HG03432 (cell line): ENCODE results near the gene FCER1G.
A peak's percentile ranks its signal among the peaks of the same experiment; 100 is the strongest.

ENCODE experiments used
- ATAC-seq: cut with Tn5 transposase; IDR thresholded peaks from one replicate; pipeline ENCODE4 v1.9.1; 2021; ENCODE audit warnings: mild to moderate bottlenecking, moderate library complexity; ENCODE audit not compliant: unreplicated experiment

The FCER1G gene

GRCh38 chr1:161187311-161187710 is 27.8 kb upstream of the FCER1G start:
- ATAC-seq = no peak

DNA sequence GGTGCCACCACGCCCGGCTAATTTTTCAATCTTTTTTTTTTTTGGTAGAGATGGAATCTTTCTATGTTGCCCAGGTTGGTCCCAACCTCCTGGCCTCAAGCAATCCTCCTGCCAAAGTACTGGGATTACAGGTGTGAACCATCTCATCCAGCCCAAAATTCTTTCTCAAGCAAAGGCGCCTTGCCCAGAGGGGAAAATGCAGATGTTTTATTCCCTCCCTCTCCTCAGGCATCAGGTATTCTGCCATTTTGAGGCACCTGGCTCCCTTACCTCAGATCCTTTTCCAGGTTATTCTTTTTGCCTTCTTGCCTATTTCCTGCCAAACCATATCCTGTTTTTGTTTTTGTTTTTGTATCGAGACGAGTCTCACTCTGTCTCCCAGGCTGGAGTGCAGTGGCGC is 26.7 kb upstream of the FCER1G start:
- no peak for ATAC-seq

DNA sequence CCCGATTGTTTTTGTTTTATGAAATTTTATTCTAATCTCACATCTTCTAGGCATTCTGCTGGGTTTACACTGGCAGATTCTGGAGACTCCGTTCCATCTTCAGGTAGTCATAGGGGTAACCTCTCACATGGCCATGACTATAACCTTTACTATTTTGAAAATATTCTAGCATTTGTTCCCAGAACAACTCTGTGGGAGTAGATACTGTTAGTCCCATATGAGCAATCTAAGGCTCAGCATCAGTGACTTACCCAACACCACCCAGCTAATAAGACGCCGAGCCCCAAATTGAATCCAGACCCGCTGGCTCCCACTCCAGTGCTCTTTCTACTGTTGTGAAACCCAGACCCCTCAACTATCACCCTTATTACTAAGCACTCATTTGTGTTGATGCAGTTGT is 26.1 kb upstream of the FCER1G start:
- ATAC-seq = no peak

- ATAC-seq = no peak
These were observed 24.1 kb upstream of the FCER1G start for GRCh38 chr1:161190962-161191521.

DNA sequence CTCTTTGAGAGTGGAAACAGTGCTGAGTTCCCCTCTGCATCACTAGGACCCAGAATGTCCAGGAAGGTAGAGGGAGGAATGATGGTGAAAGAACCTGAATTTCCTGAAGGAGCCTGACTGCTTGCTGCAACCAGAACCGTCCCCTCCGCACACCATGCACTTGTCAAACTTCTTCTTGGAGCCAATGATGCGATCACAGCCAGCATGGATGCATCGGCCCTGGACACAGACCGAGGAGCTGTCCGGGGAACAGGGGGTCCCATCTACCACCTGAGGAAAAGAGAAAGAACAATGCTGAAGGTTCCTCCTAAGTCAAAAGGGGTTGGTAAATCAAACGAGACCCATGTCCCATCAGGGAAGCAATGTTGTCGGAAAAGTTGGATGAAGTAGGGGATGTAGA is 23.1 kb upstream of the FCER1G start:
- no peak for ATAC-seq

DNA sequence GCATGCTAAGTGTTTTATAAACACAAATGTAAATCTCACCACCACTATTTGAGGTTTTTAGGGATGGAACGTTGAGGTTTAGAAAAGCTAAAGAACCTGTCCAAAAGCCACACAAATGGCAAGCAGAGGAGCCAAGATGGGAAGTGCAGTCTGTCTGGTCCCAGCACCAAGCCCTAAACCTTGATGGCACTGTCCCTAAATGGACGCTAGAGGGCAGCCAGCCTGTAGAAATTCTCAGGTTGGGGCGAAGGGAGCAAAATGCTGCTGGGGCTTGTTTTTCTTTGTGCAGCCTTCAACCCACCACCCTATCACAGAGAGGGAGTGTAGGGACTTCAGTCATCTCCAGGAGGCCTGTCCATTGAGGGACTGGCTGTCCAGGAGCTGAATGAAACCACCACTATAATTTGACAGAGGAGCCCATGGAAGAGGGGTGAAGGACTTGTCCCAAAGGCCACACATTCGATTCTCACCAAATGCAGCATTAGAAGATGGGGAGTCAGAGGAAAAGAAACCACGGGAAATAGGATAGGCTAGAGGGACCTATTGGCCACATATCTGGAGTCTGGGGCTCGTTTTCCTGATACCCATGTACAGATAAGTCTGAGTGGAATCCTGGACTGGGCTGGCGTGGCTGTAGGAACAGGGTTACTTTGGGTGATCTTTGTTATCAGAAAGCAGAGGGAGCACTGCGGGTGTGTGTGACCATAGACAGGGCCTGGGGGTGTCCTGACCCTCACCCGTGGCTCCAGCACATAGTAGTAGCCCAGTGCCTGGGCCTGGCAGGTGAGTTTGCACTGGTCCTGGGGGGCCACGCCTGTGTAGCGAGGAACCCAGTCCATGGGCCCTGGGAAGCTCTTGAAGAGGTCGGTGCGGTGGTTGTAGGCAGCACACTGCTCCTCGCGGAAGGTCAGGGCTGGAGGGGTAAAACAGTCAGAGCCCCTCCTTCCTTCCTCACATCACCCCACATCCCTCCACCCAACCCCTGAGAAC is 22.3 kb upstream of the FCER1G start:
- peak; percentile 68 for ATAC-seq

DNA sequence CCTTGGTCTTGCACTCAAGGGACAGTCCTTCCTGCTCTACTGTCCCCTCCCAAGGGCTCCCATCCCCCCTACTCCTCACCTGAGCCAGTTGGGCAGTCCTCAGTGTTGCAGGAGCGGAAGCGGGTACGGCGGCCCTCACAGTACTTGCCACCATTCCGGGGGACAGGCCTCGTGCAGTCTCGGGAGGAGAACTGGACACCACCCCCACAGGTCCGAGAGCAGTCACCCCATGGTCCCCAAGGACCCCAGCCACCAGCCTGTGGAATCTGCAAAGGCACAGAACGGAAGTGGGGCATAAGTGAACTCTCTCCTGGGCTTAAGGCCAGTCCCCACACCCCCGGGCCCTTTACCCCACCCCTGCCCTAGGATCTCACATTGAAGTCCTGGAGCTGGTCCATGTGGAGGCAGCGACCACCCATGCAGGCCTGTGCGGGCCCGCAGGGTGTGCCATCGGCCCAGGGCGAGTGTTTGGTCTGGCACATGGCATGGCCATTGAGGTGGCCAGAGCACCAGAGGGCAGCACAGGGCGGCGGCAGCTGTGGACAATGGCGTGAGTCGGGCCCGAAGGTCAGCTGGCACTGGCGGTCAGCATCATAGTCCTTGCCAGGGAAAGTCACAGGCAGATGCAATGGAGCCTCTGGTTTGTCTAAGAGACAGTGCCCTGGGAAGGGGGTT is 21.4 kb upstream of the FCER1G start:
- ATAC-seq = no peak

DNA sequence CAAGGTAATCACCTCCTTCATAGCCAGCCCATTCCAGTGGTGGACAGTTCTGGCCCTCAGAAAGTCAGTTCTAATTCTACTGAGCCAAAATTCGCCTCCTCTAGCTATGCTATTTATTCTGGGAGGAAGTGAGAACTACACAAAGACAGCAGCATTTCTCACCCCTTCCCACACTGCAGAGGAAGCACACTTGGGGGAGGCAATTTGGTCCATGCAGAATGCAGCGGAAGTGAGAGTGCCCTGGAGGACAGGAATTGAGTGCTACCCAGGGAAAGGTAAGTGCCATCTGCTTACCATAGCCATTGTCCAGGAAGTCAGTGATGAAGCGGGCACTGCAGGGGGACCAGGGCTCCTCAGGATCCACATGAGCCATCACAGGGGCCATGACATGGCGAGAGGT is 19.9 kb upstream of the FCER1G start:
- peak; percentile 61 for ATAC-seq

DNA sequence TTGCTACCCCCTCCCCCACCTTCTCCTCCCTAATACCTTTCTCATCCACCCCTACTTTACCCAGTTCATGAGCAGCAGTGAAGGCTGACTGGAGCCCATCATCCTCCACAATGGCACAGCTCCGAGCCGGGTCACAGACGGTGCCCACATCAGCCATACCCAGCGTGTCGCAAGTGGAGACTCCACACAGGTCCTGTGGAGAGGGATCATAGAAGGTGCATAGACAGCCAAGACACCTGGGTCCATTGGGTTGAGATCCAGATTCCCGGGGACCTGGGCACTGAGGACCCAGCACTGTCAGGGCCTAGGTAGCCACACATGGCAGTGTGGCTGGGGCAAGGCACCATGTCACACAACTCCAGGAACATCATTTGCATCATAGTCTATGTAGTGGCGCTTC is 19.0 kb upstream of the FCER1G start:
- no peak for ATAC-seq

GRCh38 chr1:161196521-161197451 is 18.3 kb upstream of the FCER1G start:
- ATAC-seq = no peak

GRCh38 chr1:161197560-161198193 is 17.4 kb upstream of the FCER1G start:
- ATAC-seq = no peak

DNA sequence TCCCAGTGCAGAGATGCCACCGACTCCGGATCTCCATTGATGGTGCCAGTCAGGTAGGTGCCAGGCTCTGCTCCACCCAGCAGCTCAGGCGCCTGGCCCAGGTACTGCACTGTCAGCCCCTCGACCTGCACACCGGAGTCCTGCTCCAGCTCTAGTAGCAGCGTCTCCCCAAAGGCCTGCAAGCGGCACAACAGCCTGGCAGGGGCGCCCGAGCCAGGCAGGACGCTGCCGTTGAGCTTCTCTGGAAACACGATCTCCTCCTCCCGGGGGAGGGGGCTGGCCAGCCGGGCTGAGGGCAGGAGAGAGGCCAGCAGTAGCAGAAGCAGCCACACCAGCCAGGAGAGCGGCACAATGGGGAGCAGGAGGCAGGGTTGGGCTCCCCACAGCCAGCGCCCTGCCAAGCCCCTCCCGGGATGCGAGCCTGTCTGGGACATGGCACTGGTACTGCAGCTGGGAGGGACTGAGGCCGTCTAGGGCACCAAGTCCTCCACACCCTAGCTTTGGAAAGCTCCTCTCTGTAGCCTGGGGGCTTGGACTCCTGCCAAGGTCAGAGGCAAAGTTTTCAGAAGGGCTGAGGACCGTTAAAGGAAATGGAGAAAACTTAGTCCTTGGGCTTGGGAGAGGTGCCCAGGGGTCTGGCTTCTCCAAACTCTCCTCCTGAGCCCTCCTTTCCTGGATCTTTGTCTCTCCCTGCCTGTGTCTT is 16.8 kb upstream of the FCER1G start:
- no peak for ATAC-seq

GRCh38 chr1:161198897-161199431 is 16.1 kb upstream of the FCER1G start, which contains the start of gene ADAMTS4:
Gene ADAMTS4 (minus strand): TSS chr1:161199054. CDS start chr1:161198627, 427 bp downstream.
- ATAC-seq = no peak

GRCh38 chr1:161199506-161200139 is 15.5 kb upstream of the FCER1G start:
- ATAC-seq = no peak

DNA sequence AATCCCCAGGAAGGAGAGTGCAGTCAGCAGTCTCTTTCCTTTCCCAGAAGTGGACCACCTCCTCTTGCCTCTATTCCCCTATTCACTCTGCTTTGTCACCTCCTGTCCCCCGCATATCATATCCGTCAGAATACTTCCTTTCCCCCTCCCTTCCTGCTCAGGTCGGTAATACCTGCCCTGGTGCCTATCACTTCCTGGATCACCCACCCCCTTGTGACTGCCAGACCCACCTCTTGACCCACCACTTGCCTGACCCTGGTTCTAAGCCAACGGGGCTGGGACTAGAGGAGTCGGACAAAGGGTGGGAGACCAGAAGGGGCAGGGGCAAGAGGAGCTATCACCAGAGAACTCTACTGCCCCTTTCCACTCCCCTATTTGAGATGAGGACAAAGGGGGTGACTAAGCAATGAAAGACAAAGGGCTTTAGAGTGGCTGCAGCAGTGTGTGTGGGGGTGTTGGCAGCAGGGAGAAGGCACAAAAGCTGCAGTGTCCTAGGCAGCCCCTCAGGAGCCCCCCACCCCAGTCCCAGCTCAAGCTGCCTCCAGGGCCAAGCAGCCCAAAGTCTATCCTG is 14.6 kb upstream of the FCER1G start:
- no peak for ATAC-seq

DNA sequence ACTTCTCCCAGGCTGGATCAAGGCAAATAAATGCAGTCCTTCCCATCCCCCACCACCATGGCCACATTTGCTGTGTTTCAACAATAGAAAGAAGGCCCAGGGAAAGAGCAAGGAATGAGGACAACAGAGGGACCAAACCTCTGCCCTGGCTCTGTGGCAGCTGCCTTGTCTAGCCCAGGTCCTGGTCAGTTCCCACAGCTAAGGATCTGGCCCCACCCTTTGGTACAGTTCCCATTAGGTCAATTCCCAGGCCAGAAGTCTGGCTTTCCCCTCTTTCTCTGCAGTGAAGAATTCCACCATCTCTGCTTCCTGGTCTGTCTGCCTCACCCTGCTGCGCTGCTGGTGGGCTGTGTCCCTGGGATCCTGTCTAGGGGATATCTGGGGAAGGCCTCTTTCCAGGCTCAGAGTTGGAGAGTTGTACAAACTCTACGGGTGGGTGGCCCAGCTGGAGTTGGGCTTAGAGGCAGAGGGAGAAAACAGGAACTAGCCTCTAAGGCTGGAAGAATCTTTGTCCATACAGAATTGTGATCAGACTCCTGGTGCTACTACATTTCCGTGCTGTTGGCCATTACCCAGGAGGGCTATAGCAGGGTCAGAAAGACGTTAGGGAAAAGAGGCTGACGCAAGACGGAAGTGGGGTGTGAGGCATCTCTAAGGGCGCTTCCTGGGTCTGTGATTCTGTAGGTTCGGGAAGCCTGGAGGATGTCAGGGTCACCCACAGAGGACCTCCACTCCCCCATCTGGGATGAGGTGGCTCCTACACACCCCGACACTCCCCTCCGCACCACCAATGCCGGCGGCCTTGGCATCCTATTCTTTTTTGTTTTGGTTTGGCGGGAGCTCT is 13.9 kb upstream of the FCER1G start:
- no peak for ATAC-seq
